NCI-H2171 treated with DMSO at 0.1 percent for 48 hours (cell line): ENCODE data around the gene KRTAP12-2.
A peak's percentile ranks its signal among the peaks of the same experiment; 100 is the strongest.
"Not testable (repeated sequence)": the region's sequence is repeated elsewhere in the genome, so short reads cannot be mapped to it uniquely, and the experiment has no call there.

ENCODE experiments used
- DNase-seq: peaks from one replicate; lab custom pipeline; 2025; lab: John Stamatoyannopoulos, UW

KRTAP12-2 gene

GRCh38 chr21:44684077-44684476, 17.4 kb upstream of the KRTAP12-2 start:
- DNase-seq: no peak

GRCh38 chr21:44682580-44683151, 15.9 kb upstream of the KRTAP12-2 start:
- no peak for DNase-seq

GRCh38 chr21:44681861-44682579, 15.3 kb upstream of the KRTAP12-2 start, which contains the start of gene KRTAP12-1:
KRTAP12-1 (minus strand) TSS chr21:44682163; CDS start chr21:44682123, 40 bp downstream.
- DNase-seq: peak; percentile 96

DNA sequence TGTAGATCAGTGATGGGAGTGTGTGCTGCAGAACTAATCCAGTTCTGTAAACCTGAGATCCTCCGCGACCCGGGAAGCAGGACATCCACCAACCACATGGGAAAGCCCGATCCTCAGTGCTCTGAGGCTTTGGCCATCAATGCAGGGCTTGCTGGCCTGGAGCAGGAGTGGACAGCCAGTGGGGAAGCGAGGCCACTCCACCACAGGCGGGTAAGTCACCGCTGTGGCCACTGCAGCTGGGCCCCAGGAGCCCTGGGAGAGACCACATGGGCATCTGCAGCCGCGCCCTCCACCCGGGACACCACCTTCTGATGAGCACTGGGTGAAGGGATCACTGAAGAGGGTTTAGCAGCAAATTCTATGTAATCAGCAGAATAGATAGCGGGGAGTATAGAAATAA, 14.4 kb upstream of the KRTAP12-2 start:
- DNase-seq: no peak

DNA sequence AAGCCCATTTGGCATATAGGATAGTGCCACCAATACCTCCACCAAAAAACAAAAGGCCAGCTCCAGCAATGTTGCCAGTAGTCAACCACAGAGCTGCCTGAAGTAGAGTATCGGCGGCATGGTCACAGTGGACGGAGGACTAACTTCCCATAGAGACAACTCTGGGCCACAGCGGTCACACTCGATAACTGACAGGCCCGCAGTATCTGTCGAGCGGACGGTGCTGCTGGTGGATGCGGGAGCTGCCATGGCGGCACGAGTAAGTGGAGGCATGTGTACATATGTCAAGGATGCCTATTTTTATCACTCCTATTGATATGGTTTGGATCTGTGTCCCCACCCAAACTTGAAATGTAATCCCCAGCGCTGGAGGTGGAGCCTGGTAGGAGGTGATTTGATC, 11.2 kb upstream of the KRTAP12-2 start:
- no peak for DNase-seq

DNA sequence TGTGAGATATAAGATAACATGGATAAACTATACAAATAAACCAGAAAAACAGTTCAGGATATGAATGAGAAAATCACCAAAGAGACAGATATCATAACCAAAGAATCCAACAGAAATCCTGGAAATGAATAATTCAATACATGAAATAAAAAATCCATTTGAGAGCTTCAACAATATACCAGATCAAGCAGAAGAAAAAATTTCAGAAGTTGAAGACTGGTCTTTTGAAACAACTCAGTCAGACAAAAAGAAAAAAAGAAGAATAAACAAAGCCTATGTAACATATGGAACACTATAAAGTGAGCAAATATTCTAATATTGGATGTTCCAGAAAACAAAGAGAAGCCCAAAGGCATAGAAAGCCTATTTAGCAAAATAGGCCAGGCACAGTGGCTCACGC, 5.2 kb upstream of the KRTAP12-2 start:
- DNase-seq: no peak

DNA sequence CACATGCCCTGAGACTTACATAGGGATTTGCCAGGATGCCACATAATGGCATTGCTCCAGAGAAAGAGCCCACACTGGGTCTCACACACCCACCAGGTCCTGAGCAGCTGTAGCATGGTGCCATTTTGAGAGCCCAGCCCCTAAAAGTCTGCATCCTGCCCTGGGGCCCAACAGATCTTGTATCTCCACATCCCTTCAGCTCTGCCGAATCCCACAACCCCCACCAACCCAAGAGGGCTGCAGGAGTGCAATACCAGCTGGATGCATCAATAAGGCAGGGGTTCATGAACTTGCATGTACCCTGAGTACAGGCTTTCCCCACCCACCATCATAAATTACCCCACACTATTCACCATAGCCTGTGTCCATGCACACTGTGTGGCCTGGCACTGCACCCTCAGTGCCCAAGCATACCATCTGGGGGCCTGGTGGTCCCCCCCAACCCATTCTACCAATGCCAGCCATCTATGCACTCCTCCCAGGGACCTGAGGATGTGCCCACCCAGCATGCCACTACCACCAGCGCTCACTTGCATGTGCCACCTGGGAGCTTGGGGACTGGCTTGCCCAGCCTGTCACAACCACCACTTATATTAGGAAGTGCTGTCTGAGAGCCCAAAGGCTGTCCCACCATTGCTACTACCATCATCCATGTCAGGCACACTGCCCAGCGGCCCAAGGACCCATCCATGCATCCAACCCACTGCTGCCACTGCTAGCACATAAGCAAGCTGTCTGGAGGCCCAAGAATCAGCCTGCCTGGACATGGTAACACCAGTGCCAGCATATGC, 4.1 kb upstream of the KRTAP12-2 start:
- DNase-seq: no peak

DNA sequence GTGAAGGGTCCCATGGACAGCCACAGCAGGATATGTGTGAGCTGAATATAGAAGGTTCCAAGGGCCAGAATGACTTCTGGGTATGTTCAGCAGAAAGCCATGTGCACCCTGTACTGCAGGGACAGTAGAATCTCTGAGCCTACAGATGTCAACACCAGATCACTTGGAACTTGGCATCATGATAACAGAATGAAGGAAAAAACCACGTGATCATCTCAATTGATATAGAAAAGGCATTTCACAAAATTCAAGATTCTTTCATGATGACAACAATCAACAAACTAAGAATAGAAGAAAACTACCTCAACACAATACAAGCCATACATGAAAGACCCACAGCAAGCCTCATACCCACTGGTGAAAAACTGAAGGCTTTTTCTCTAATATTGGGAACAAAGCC, 885 bp upstream of the KRTAP12-2 start:
- DNase-seq: no peak

DNA sequence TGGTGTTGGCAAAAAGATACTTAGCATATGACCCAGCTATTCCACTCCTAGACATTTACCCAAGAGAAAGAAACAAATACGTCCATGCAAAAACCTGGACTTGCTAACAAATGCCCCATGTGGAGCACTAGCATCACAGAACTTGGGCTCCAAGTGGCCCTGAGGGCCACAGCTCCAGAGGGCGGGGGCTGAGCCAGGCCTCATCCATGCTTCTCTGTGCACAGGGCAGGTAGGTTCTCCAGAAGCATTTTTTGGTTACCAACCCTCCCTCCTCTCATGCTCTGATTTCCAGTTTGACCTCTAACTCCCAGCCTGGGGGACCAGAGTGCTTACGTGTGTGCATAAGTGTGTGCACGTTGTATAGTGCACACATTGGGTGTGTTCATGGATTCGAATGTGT, 2.0 kb downstream of the KRTAP12-2 start:
- DNase-seq: no peak

DNA sequence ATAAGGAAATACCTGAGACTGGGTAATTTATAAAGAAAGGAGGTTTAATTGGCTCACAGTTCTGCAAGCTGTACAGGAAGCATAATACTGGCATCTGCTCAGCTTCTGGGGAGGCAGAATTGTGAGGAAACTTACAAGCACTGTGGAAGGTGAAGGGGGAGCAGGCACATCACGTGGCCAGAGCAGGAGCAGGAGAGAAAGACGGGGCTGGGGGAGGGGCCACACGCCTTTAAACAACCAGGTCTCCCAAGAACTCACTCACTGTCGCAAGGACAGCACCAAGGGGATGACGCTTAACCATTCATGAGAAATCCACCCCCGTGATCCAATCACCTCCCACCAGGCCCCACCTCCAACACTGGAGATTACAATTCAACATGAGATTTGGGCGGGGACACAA, 5.2 kb downstream of the KRTAP12-2 start:
- DNase-seq: not testable (repeated sequence)

DNA sequence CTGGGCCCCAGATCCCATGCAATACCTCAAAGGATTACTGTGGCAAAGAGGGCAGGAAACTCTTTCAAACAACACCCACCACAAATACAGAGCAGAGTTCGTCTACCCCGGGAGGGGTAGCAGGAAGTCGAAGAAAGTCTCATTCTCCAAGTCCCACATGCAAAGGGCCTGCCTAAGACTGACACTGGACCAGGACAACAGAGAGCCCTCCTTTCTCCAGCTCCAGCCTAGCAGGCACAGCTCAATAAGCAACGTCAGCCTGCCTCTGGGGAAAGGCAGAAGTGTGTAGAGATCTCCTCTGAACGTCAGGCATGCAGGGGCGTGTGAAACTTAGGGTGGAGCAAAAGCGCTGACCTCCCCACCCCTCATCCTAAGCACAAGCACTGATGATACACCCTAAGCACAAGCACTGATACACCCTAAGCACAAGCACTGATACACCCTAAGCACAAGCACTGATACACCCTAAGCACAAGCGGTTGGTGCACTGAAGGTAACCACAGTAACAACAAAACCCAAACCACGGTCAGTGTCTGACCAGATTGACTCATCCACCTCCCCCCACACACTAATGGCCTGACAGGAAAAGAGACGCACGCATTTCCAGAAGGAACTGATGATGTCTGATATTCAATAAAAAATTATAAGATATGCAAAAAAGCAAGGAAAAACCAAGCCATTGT, 7.7 kb downstream of the KRTAP12-2 start:
- DNase-seq: no peak

DNA sequence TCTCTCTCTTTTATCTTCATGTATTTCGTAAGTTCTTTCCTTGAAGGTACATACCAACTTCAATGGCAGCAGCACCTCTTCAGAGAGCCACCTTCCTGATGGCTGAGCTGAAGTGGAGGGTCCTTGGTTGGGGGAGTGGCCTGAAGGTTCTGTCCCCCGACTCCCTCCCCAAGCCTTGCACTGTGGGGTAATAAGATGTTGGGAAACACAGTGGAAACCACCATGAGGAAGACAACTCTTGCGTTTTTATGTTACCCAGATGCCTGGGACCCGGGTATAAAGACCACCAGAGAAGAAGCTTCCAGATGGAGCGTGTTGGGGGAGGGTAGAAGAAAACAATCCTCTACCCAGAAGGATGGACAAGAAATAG, 8.2 kb downstream of the KRTAP12-2 start:
- DNase-seq: no peak

- DNase-seq: no peak
These were observed 8.8 kb downstream of the KRTAP12-2 start, which contains the start of gene KRTAP12-3 for GRCh38 chr21:44657635-44658540. KRTAP12-3 (plus strand) TSS chr21:44657932; CDS start chr21:44657980, 48 bp downstream.

GRCh38 chr21:44656868-44657267, 9.9 kb downstream of the KRTAP12-2 start:
- no peak for DNase-seq

DNA sequence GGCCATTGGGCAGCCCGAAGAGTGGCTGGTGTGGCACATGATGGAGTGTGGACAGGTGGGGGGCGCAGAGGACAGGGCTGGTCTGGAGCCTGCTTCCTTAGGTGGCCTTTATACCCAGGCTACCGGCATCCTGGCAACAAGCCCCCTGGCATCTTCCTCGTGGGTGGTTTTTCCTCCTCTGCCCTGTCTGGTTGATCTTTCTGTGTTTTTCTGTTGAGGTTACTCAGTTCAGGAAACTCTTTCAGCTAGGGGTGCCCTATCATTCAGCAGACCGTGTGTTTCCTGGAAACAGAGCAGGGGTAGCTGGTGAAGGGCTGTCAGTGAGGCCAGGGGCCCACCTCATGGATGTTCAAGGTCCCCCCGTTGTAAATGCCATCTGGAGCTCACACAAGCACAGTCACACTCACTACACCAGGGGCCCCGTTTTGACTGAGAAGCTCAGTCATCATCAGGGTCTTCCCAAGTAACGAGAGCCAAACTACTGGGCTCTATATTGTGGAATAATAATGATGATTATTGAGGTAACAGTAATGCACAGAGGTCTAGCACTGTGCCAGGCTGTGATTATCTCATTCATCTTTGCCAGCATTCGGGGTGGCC, 12.1 kb downstream of the KRTAP12-2 start, which contains the start of gene KRTAP12-4:
Gene KRTAP12-4 (minus strand): TSS at position 84 of the 600 bp plus-strand sequence. CDS start 45 bp downstream, at position 39.
- DNase-seq: no peak

DNA sequence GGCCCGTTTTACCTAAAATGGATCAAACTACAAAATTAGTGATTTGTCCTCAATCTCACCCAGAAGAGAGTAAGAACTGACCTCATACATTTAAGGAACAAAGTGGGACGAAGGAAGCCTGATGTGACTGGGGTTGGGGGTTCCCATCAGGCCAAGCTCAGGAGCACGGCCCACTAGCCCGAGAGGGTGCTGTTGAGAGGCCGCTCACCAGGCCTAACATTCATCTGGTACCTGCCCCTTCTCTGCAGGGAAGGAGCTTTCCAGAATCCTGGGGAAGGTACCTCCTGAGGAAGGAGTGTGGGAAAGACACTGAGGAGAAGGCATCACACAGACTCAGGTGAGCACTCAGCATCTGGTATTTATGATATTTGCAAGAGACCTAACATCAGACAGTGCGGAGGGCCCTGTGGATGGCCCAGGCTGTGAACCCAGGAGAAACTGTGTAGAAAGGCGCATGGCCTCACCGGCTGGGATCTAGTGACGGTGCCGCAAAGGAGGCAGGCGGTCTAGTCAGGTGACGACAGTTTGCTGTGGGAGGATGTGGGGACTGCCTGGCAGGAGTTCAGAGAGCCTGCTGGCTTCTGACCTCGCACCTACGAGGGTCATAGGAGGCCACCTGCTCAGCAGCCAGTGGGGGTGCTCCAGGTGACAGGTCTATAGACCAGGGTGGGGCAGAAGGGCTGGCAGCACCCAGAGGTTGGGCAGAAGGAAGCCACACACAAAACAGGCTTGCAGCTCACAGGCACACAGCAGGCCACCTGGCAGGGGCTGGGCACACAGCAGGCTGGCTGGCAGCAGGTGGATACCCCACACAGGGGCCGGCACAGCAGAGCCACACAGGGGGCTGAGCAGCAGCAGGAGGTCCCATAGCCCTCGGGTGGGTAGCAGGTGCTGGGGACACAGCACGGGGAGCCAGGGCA, 12.8 kb downstream of the KRTAP12-2 start:
- peak; percentile 25 for DNase-seq

GRCh38 chr21:44653123-44653522, 13.6 kb downstream of the KRTAP12-2 start:
- DNase-seq: no peak

- no peak for DNase-seq
These were observed 15.6 kb downstream of the KRTAP12-2 start for GRCh38 chr21:44650973-44651675.
